Neural cell (in vitro differentiated cells): Measurements from ENCODE around the gene MLST8. TPM values are rescaled to one million over a fixed set of nuclear protein-coding genes. Genes with fewer than 3 reads are reported as not detected.

Source experiments
- H2AFZ ChIP-seq: fragments of 200-600, 300-800 bp; sonication (generic), shearing (Covaris generic); 2 replicates; pipeline ENCODE4 v1.6.0; 2014; ENCODE audit warnings: low read depth, mild to moderate bottlenecking, antibody characterized with exemption, low read length, moderate library complexity
- H3F3A ChIP-seq: fragments of 200-600 bp; shearing (Covaris generic); 2 replicates; pipeline ENCODE4 v1.6.1; 2016; ENCODE audit warnings: mild to moderate bottlenecking, moderate library complexity, mixed read lengths, antibody characterized with exemption, low read length; ENCODE audit not compliant: insufficient read depth, poor library complexity, severe bottlenecking
- H3K27ac ChIP-seq: fragments of 200-600, 300-800 bp; sonication (generic), shearing (Covaris generic); 2 replicates; pipeline ENCODE4 v1.5.1; 2014; ENCODE audit warnings: mild to moderate bottlenecking, low read length, moderate library complexity
- H3K27me3 ChIP-seq: fragments of 300-800, 200-600 bp; sonication (generic), shearing (Covaris generic); 2 replicates; pipeline ENCODE4 v1.6.0; 2014; ENCODE audit warnings: mild to moderate bottlenecking, low read depth, low read length, moderate library complexity; ENCODE audit not compliant: insufficient read depth
- H3K36me3 ChIP-seq: fragments of 300-800, 200-600 bp; sonication (generic), shearing (Covaris generic); 2 replicates; pipeline ENCODE4 v1.5.1; 2014; ENCODE audit warnings: mild to moderate bottlenecking, antibody characterized with exemption, low read length, moderate library complexity; ENCODE audit not compliant: insufficient read depth
- H3K4me2 ChIP-seq: fragments of 300-800, 200-600 bp; sonication (generic), shearing (Covaris generic); 2 replicates; pipeline ENCODE4 v1.6.0; 2014; ENCODE audit warnings: mild to moderate bottlenecking, low read length
- H3K4me3 ChIP-seq: fragments of 300-800, 200-600 bp; sonication (generic), shearing (Covaris generic); 2 replicates; pipeline ENCODE4 v1.5.1; 2014; ENCODE audit warnings: mild to moderate bottlenecking, low read length, moderate library complexity
- H3K79me2 ChIP-seq: fragments of 200-600 bp; shearing (Covaris generic); replicated peaks from 2 replicates; pipeline ENCODE4 v1.6.0; 2014; ENCODE audit warnings: mild to moderate bottlenecking, low read length, moderate library complexity; ENCODE audit not compliant: insufficient read depth
- H3K9ac ChIP-seq: fragments of 300-800, 200-600 bp; sonication (generic), shearing (Covaris generic); 2 replicates; pipeline ENCODE4 v1.6.1; 2016; ENCODE audit warnings: mild to moderate bottlenecking, low read length, mixed read lengths
- H3K9me2 ChIP-seq: fragments of 200-600 bp; shearing (Covaris generic); 2 replicates; pipeline ENCODE4 v1.6.1; 2016; ENCODE audit warnings: mild to moderate bottlenecking, low read length, mixed read lengths; ENCODE audit not compliant: insufficient read depth
- H3K9me3 ChIP-seq: fragments of 200-600, 300-800 bp; sonication (generic), shearing (Covaris generic); 2 replicates; pipeline ENCODE4 v1.6.1; 2016; ENCODE audit warnings: mild to moderate bottlenecking, mixed run types, low read length, moderate library complexity, mixed read lengths
- H4K20me1 ChIP-seq: fragments of 200-600 bp; shearing (Covaris generic); 2 replicates; pipeline ENCODE4 v1.6.1; 2016; ENCODE audit warnings: mild to moderate bottlenecking, mixed run types; ENCODE audit not compliant: insufficient read depth
- CTCF ChIP-seq: fragments of 450-650 bp; IDR thresholded peaks from 2 replicates; pipeline ENCODE4 v1.5.1; 2014; ENCODE audit warnings: antibody characterized with exemption, mild to moderate bottlenecking, moderate library complexity; ENCODE audit not compliant: poor library complexity, severe bottlenecking
- EP300 ChIP-seq: fragments of 450-650 bp; conservative IDR thresholded peaks from 2 replicates; pipeline ENCODE4 v1.6.1; 2014; ENCODE audit warnings: antibody characterized with exemption, mild to moderate bottlenecking, moderate library complexity; ENCODE audit not compliant: poor library complexity, severe bottlenecking
- EZH2 ChIP-seq: fragments of 200-600, 300-800 bp; shearing (Covaris generic), sonication (generic); IDR thresholded peaks from 2 replicates; pipeline ENCODE4 v1.6.1; 2014; ENCODE audit warnings: antibody characterized with exemption, low read length, borderline replicate concordance, mild to moderate bottlenecking; ENCODE audit not compliant: insufficient read depth, poor library complexity, severe bottlenecking
- MXI1 ChIP-seq: fragments of 450-650 bp; conservative IDR thresholded peaks from 2 replicates; pipeline ENCODE4 v1.6.1; 2014; ENCODE audit warnings: antibody characterized with exemption, mild to moderate bottlenecking; ENCODE audit not compliant: poor library complexity, severe bottlenecking
- POLR2AphosphoS5 ChIP-seq: IDR thresholded peaks from 2 replicates; pipeline ENCODE4 v1.6.1; 2012
- RAD21 ChIP-seq: fragments of 450-650 bp; conservative IDR thresholded peaks from 2 replicates; pipeline ENCODE4 v1.6.1; 2014; ENCODE audit warnings: antibody characterized with exemption, mild to moderate bottlenecking, moderate library complexity
- REST ChIP-seq: IDR thresholded peaks from 2 replicates; pipeline ENCODE4 v1.6.1; 2012; ENCODE audit warnings: borderline replicate concordance
- SMC3 ChIP-seq: fragments of 450-650 bp; conservative IDR thresholded peaks from 2 replicates; pipeline ENCODE4 v1.6.1; 2014; ENCODE audit warnings: antibody characterized with exemption, mild to moderate bottlenecking, moderate library complexity; ENCODE audit not compliant: poor library complexity
- TAF1 ChIP-seq: IDR thresholded peaks from 2 replicates; pipeline ENCODE4 v1.6.1; 2012; ENCODE audit warnings: low read depth
- polyA plus RNA-seq: library from polyadenylated mRNA; depleted of rRNA; stranded (reverse); fragments of >200 nt; gene quantifications from 2 replicates; pipeline ENCODE4 v1.2.3, GENCODE V29; 2014

MLST8 gene
- polyA plus RNA-seq, 1 donor from 2014 or later: 13.5 TPM

DNA sequence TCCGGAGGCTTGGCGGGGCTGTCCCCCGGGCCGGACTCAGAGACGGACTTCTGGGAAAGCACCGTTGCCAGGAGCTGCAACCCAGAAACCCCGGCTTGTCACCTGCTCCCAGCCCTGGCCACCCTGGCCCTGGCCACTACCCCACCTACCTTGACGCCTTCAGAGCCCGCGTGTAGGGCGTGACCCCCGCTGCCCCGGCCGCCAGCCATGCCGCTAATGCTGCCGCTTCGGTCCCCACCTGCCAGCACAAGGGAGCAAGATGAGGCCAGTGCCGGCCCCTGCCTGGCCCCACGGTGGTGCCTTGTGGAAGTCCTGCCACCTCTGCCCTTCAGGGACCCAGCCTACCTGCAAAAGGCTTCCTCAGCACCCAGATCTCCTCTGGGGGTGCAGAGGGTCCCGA is 20.3 kb upstream of the MLST8 start:
- Histone ChIP-seq H3F3A (no peaks in the 10 kb centered on the region), H3K36me3 (no peaks in the 10 kb centered on the region)

DNA sequence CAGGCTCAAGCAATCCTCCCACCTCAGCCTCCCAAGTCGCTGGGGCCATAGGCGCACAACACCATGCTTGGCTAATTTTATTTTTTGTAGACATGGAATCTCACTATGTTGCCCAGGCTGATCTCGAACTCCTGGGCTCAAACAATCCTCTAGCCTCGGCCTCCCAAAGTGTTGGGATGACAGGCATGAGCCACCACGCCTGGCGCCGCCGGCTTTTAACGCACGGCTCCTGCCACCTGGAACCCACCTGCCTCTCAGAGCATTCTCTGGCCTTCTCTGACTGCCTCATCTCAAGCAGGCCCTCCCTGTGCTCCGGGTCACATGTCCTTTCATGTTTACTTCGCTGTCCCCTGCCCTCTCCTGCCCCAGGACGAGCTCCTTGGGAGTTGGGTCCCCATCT is 19.2 kb upstream of the MLST8 start:
- no peaks in the 10 kb centered on the region for H3F3A ChIP-seq
- H3K36me3 ChIP-seq: no peaks in the 10 kb centered on the region
- no peaks in the 10 kb centered on the region for H3K9me3 ChIP-seq
- no peaks in the 10 kb centered on the region for H3K9me2 ChIP-seq
- no peak overlapping the region for H3K27ac ChIP-seq
- no peaks in the 10 kb centered on the region for H4K20me1 ChIP-seq
- H3K79me2 ChIP-seq: no peaks in the 10 kb centered on the region
- no peak overlapping the region for H2AFZ ChIP-seq
- H3K27me3 ChIP-seq: no peaks in the 10 kb centered on the region
- no peak overlapping the region for H3K9ac ChIP-seq
- no peak overlapping the region for H3K4me3 ChIP-seq
- no peak overlapping the region for H3K4me2 ChIP-seq
- no peak for TF ChIP-seq CTCF
- TF ChIP-seq TAF1: no peak
- TF ChIP-seq RAD21: no peak
- TF ChIP-seq EZH2: no peak
- no peak for TF ChIP-seq SMC3
- no peak for TF ChIP-seq REST
- TF ChIP-seq MXI1: no peak

More for the DNA sequence above, 20.3 kb upstream of the MLST8 start:
- Histone ChIP-seq H3K4me3 (no peak overlapping the region), H4K20me1 (no peaks in the 10 kb centered on the region), H2AFZ (no peak overlapping the region), H3K9me3 (no peaks in the 10 kb centered on the region), H3K4me2 (no peak overlapping the region), H3K27me3 (no peaks in the 10 kb centered on the region), H3K9me2 (no peaks in the 10 kb centered on the region), H3K27ac (no peak overlapping the region), H3K9ac (no peak overlapping the region), H3K79me2 (no peaks in the 10 kb centered on the region)
- no peak for TF ChIP-seq CTCF
- no peak for TF ChIP-seq EP300
- no peak for TF ChIP-seq REST
- TF ChIP-seq POLR2AphosphoS5: no peak
- TF ChIP-seq MXI1: no peak
- no peak for TF ChIP-seq RAD21
